GM21825 (cell line): ENCODE results near the gene STRN3.
"Not testable (repeated sequence)": the region's sequence is repeated elsewhere in the genome, so short reads cannot be mapped to it uniquely, and the experiment has no call there.

Experiments used
- ATAC-seq: cut with Tn5 transposase; IDR thresholded peaks from one replicate; pipeline ENCODE4 v1.9.1; 2021; ENCODE audit warnings: mild to moderate bottlenecking, moderate library complexity; ENCODE audit not compliant: unreplicated experiment

Gene STRN3

DNA sequence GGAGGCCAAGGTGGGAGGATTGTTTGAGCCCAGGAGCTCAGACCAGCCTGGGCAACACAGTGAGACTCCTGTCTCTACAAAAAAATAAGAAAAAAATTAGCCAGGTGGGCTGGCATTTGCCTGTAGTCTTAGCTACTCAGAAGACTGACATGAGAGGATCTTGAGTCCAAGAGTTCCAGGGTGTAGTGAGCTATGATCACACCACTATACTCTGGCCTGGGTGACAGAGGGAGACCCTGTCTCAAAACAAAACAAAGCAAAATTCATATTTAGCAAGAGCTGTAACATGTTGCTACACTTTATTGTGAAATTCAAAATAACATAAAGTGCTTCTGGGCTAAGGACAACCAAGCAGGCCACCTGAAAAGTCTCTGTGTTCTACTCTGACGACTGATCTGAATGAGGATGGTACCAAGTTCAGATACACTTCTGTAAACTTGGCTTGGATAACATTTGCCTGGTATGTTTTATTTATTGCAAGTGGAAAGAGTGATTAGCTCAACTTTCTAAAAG, 11.6 kb upstream of the STRN3 start:
- ATAC-seq, result no peak

- ATAC-seq, result no peak
Measured at GRCh38 chr14:31036552-31036951, 10.4 kb upstream of the STRN3 start.

DNA sequence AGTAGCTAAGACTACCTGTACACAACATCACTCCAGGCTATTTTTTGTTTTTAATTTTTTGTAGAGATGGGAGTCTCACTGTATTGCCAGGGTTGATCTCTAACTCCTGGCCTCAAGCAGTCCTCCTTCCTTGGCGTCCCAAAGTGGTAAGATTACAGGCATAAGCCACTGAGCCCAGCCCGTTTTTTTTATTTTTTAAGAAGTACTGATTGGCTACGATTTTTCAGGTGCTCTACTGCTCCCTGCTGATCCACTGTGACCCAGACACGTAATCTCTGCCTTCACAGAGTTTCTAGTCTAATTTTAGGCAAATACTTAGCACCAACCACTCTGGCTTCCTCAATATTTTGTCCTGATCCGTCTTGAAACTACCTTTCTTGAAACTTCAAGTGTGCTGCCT, 4.3 kb upstream of the STRN3 start:
- no peak for ATAC-seq

DNA sequence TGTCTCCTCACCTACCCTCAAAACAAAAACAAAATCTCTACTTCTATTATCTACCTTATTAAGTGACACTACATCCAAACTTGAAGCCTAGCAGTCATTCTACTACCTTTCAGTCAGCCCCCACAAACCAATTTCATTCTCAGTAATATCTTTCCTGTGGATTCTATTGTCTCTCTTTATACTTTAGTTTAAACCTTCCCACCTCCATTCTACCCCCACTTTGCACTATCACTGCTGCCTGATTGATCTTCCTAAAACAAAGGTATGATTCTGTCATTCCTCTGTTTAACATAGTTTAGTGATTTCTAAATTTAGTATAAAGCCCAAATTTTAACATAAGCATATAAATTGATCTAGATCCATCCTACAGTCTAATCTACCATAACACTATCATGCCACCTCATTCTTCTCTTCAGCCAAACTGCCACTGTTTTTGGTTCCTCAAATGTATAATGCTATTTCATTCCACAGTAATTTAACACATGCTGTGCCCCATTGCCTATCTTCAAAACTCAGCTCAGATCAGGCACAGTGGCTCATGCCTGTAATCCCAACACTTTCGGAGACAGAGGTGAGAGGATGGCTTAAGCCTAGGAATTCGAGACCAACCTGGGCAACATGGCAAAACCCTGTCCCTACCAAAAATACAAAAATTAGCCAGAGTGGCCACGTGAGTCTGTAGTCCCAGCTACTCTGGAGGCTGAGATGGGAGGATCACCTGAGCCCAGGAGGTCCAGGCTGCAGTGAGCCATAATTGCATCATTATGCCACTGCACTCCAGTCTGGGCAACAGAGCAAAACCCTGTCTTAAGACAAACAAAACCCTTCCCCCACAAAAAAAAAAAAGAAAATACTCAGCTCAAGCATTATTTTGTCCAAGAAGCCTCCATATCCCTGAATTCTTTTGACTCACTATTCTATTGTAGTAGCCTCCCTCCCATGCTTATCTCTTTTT, 3.1 kb upstream of the STRN3 start:
- no peak for ATAC-seq

GRCh38 chr14:31027847-31028246, 1.7 kb upstream of the STRN3 start:
- no peak for ATAC-seq

DNA sequence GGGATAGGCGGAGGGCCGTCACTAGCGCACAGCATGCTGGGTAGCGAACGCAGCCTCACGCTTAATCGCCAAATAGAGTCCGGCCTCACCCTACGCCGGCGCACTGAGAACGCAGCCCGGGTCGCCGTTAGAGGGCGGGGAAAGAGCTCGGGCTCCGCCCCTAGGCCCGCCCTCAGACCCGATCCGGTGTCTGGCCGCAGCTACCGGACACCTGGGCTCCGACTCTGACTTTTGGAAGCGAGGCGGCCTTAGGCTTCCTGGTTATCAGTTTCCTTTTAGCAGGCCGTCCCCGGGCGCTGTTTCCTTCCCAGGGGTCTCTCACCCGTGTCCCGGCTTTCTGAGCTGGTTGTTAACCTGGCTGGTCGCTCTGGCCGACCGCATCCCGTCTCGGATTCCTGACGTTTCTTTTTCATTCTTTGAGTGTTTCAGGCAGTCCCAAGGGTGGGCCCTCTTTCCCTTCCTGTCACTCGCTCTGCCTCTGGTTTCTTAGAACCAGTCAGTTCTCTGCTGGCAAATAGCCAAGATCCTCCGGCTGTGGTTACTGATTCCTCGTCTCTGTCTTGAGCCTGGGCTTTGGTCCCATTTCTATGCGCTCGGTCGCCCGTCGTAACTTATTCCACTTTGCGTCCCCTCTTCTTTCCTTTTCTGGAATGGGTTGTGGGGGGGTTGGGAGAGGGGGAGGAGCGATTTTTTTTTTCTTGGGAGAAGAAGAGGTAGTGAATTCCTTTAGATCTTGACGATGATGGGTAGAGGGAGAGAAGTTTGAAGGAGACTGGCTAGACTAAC, 464 bp upstream of the STRN3 start:
- peak; percentile 87 for ATAC-seq

DNA sequence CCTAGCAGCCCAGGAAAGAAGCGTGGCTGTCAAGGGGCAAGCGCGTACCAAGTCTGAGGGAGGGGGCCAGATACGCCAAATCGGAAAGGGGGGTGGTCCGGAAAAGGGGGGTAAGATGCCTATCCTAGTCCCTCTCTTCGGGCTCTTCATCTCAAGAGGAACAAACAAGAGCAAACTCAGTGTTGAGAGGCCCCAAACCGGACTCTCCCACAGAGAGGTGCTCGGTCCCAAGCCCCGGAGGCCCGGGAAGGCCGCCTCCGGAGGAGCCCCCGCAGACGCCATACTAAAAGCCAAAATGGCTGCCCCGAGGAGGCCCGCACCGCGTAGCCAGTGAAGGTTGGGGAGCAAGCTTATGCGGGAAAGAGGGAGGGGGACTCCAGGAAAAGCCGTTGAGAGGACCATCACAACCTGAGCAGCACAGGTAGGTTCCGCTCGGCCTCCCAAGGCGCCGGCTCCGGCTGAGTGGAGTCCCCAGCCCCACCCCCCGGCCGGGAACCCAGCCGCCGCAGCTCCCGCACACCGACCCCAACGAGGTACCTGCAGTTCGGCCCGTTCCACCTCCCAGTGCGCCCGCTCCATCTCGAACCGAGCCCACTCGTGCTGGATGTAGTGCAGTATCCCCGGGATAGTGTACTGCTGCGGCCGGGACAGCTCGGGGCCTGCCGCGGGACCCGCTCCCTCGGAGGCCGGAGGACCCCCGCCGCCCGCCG, 657 bp downstream of the STRN3 start, which contains the start of gene AP4S1:
TSS of gene AP4S1 (plus strand) at position 283 of the 710 bp plus-strand sequence. CDS start 40,548 bp downstream, outside the sequence.
- no peak for ATAC-seq

DNA sequence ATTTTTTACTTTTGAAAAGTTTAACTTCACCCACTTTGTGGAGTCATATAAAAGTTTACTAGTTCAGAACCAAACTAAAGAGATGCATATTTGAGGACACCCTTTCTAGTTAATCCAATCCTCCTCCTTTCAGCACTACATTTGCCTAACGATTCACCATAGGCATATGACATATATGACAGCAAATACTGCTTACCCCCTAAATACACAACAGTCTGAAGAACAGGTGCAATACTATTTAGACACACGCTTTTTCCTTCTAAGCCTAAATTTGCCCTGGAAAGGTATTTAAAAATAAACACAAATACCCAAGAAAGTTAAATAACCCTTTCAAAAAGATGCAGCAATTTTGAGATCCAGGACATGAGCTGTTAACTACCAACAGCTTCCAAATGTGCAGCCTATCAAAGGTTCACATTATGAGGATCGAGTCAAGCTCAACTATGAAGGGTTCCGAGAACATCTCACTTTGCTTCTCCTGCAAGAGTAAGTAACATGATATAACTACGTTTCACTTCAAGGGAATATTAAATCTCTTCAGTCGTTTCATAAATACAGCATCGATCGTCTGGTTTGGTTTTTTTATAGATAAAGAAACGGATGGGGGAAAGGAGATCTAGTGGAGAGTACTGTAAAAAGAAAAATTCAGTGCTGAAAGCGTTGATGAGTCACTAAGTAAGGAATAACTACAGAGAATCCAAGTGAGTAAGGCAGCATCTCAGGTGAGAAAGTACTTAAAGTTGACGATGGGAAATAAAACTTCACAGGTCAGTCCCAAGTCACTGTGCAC, 1.4 kb downstream of the STRN3 start:
- no peak for ATAC-seq

DNA sequence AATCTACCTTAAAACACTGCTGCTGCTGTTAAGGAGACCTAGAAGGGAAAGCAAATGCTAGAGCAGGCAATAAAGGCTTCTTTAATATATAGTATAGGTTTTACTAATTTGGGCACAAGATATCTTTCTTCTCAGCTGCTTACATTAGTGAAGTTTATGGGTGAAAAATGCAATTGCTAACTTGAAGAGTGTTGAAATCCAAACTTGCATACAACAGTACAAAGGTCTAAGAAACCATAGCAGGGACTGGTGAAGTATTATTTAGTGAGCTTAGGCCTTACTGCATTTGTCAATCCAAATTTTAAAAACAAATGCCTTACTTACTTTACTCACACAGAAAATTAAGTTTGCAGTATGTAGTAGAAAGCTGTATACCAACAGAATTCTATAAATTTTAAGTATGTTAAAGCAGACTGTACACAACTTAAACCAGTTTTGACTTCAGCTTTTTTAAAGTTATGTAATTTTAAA, 2.1 kb downstream of the STRN3 start:
- no peak for ATAC-seq

GRCh38 chr14:31022386-31022785, 3.8 kb downstream of the STRN3 start:
- ATAC-seq, result no peak

GRCh38 chr14:31021576-31021949, 4.6 kb downstream of the STRN3 start:
- ATAC-seq, result no peak

DNA sequence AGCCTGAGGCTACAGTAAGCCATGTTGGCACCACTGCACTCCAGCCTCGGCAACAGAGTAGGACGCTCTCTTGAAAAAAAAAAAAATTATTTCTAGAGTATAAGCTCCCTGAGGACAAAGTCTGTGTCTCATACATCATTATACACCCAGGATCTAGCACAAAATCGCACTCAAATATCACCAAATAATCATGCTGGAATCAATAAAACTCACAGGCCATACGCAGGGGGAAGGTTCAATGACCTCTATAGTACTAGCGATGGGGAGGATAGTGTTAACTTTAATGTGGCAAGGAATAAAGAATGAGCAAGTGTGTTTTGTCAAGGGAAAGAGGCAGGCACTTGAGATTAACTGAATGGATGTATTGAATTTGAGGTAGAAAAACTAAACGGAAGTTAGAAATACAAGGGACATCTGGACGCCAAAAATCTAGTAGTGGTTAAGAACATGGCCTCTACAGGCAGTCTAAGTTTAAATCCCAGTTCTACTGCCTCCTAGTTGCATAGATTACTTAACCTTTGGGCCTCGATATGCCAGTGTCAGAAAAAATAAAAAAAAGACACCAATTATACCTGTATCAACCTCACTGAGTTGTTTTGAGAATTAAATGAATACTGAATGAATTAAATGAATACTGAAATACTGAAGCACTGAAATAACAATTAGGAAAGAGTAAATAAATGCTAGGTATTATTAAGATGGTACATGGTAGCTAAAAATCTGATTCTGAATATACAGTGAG, 5.2 kb downstream of the STRN3 start:
- ATAC-seq, result no peak

- no peak for ATAC-seq
Measured at GRCh38 chr14:31018057-31018645, 8.0 kb downstream of the STRN3 start.

- ATAC-seq, result no peak
Measured at GRCh38 chr14:31013841-31014240, 12.3 kb downstream of the STRN3 start.

- ATAC-seq, result no peak
Measured at GRCh38 chr14:31010935-31011334, 15.2 kb downstream of the STRN3 start.

- no peak for ATAC-seq
Measured at GRCh38 chr14:31009836-31010574, 16.2 kb downstream of the STRN3 start.

GRCh38 chr14:31006703-31007102, 19.5 kb downstream of the STRN3 start:
- no peak for ATAC-seq

DNA sequence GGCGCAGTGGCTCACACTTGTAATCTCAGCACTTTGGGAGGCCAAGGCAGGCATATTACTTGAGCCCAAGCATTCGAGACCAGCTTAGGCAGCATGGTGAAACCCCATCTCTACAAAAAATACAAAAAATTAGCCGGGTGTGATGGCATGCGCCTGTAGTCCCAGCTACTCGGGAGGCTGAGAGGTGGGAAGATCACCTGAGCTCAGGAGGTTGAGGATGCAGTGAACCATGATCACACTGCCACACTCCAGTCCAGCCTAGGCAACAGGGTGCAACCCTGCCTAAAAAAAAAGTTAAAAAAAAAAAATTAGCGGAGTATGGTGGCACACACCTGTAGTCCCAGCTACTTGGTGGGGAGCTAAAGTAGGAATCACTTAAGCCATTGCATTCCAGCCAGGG, 22.2 kb downstream of the STRN3 start:
- ATAC-seq, result not testable (repeated sequence)
